K562 (cell line): Measurements from ENCODE around the gene C16orf74. TPM values are rescaled to one million over a fixed set of nuclear protein-coding genes. Genes with fewer than 3 reads are reported as not detected.

Source experiments
- CCNT2 ChIP-seq: IDR thresholded peaks from 2 replicates; pipeline ENCODE4 v1.6.1; 2011; ENCODE audit warnings: borderline replicate concordance, low read depth, mild to moderate bottlenecking, moderate library complexity, mixed read lengths, low read length; ENCODE audit not compliant: insufficient read length; ENCODE audit errors: extremely low read depth
- FOXP4 ChIP-seq: sonication (generic); formaldehyde crosslinking; IDR thresholded peaks from 2 replicates; pipeline ENCODE4 v1.8.0; 2022; ENCODE audit warnings: mild to moderate bottlenecking, missing genetic modification reagents, borderline replicate concordance
- HDAC6 ChIP-seq: IDR thresholded peaks from 2 replicates; pipeline ENCODE4 v1.6.1; 2012; ENCODE audit warnings: low read depth, mild to moderate bottlenecking, control low read depth, inconsistent platforms, low read length, moderate library complexity
- HNRNPLL ChIP-seq: fragments of 200-400 bp; formaldehyde crosslinking; IDR thresholded peaks from 2 replicates; pipeline ENCODE4 v1.6.1; 2017; ENCODE audit warnings: low read length, low read depth, mild to moderate bottlenecking; ENCODE audit not compliant: poor library complexity, severe bottlenecking
- KAT8 ChIP-seq: fragments of 450-650 bp; IDR thresholded peaks from 2 replicates; pipeline ENCODE4 v1.6.1; 2016; ENCODE audit warnings: low read depth, mild to moderate bottlenecking
- MAFG ChIP-seq: fragments of 450-650 bp; conservative IDR thresholded peaks from 2 replicates; pipeline ENCODE4 v1.6.1; 2016; ENCODE audit warnings: missing genetic modification characterization, missing compliant biosample characterization
- MAZ ChIP-seq, 2 experiments: fragments of 450-650 bp in 1 of 2; sonication (generic) in 1 of 2; formaldehyde crosslinking; IDR thresholded peaks in 1 of 2; conservative IDR thresholded peaks in 1 of 2; 2 replicates each; pipeline versions ENCODE4 v1.4.0 to v1.5.0; 2020; ENCODE audit warnings: mild to moderate bottlenecking in 1 of 2, missing genetic modification reagents in 1 of 2
- MCM2 ChIP-seq: fragments of 450-650 bp; IDR thresholded peaks from 2 replicates; pipeline ENCODE4 v1.6.1; 2017; ENCODE audit warnings: low read depth, mild to moderate bottlenecking
- NFRKB ChIP-seq: fragments of 450-650 bp; IDR thresholded peaks from 2 replicates; pipeline ENCODE4 v1.6.1; 2016; ENCODE audit warnings: low read depth
- POLR2AphosphoS5 ChIP-seq: IDR thresholded peaks from 2 replicates; pipeline ENCODE4 v1.6.1; 2011; ENCODE audit warnings: mild to moderate bottlenecking, low read depth, low read length, moderate library complexity; ENCODE audit not compliant: control insufficient read depth, insufficient read depth
- POLR2B ChIP-seq: fragments of 450-650 bp; IDR thresholded peaks from 2 replicates; pipeline ENCODE4 v1.6.1; 2018; ENCODE audit warnings: low read depth; ENCODE audit not compliant: partially characterized antibody
- SNIP1 ChIP-seq: fragments of 450-650 bp; IDR thresholded peaks from 2 replicates; pipeline ENCODE4 v1.7.1; 2017; ENCODE audit warnings: low read depth, mild to moderate bottlenecking
- SRF ChIP-seq, 2 experiments: fragments of 250-450, 450-650 bp in 1 of 2; sonication (Bioruptor Pico) in 1 of 2; sonication (generic) in 1 of 2; formaldehyde crosslinking; IDR thresholded peaks; 2 replicates each; pipeline versions ENCODE4 v1.5.0 to v1.5.1; 2020 to 2022; ENCODE audit warnings: mild to moderate bottlenecking in 1 of 2, missing genetic modification reagents in 1 of 2
- SRSF3 ChIP-seq: fragments of 200-400 bp; formaldehyde crosslinking; IDR thresholded peaks from 2 replicates; pipeline ENCODE4 v1.6.1; 2016; ENCODE audit warnings: mild to moderate bottlenecking, low read length, moderate library complexity; ENCODE audit not compliant: insufficient read depth
- SUPT5H ChIP-seq: fragments of 450-650 bp; IDR thresholded peaks from 2 replicates; pipeline ENCODE4 v1.6.1; 2016
- U2AF1 ChIP-seq: fragments of 200-400 bp; formaldehyde crosslinking; optimal IDR thresholded peaks from 2 replicates; pipeline ENCODE3; 2017; ENCODE audit warnings: mild to moderate bottlenecking, low read depth, low read length, moderate library complexity
- YY1 ChIP-seq, 3 experiments: IDR thresholded peaks; 2 replicates each; pipeline ENCODE4 v1.6.1; 2011; ENCODE audit warnings: low read length in 2 of 3, mild to moderate bottlenecking in 2 of 3, moderate library complexity in 2 of 3, borderline replicate concordance in 1 of 3, control low read depth in 1 of 3, low read depth in 1 of 3; ENCODE audit not compliant: insufficient read depth in 3 of 3, insufficient replicate concordance in 2 of 3, control insufficient read depth in 1 of 3, insufficient read length in 1 of 3; ENCODE audit errors: extremely low read depth in 1 of 3
- ZC3H11A ChIP-seq: IDR thresholded peaks from 2 replicates; pipeline ENCODE4 v1.6.1; 2012; ENCODE audit warnings: low read depth, low read length, improper control_type of control experiment
- ZNF766 ChIP-seq: fragments of 200-800 bp; sonication (Bioruptor generic); conservative IDR thresholded peaks from 2 replicates; pipeline ENCODE4 v1.6.1; 2016; ENCODE audit warnings: missing genetic modification characterization, missing compliant biosample characterization
- polyA plus RNA-seq, 8 experiments: library from polyadenylated mRNA; depleted of rRNA in 4 of 8; stranded (reverse) in 5 of 8; unstranded in 3 of 8; fragments of >200 nt; fragmentation: Nextera tagmentation in 2 of 8; fragmentation: Illumina TruSeq in 1 of 8; extraction: Ambion mirVana in 2 of 8; extraction: Trizol in 1 of 8; gene quantifications; 2 replicates each; pipeline versions ENCODE4 v1.2.1 to v1.2.3, GENCODE V29; 2011 to 2014; ENCODE audit warnings: inconsistent platforms in 1 of 8, missing spikeins in 1 of 8
- total RNA-seq, 7 experiments: library from RNA; depleted of rRNA in 6 of 7; stranded (reverse); fragments of >200 nt in 6 of 7; fragmentation: Illumina TruSeq in 2 of 7; extraction: Trizol in 2 of 7; gene quantifications; 2 replicates each; pipeline versions ENCODE4 v1.2.1 to v1.2.3, GENCODE V29; 2011 to 2021; ENCODE audit warnings: low replicate concordance in 1 of 7
- TF ChIP-seq, protein P1 (sequence below): fragments of 450-650 bp; IDR thresholded peaks from 2 replicates; pipeline ENCODE4 v1.6.1; 2017; ENCODE audit warnings: mild to moderate bottlenecking, moderate library complexity
- TF ChIP-seq, protein P2 (sequence below): fragments of 200-400 bp; formaldehyde crosslinking; IDR thresholded peaks from 2 replicates; pipeline ENCODE4 v1.6.1; 2017; ENCODE audit warnings: mild to moderate bottlenecking, low read depth, low read length, moderate library complexity

Gene C16orf74
- total and polyA plus RNA-seq, 9 of the 15 experiments (the other 6 are each of a cell fraction or from before 2014, with no cell fraction given) = not detected

DNA sequence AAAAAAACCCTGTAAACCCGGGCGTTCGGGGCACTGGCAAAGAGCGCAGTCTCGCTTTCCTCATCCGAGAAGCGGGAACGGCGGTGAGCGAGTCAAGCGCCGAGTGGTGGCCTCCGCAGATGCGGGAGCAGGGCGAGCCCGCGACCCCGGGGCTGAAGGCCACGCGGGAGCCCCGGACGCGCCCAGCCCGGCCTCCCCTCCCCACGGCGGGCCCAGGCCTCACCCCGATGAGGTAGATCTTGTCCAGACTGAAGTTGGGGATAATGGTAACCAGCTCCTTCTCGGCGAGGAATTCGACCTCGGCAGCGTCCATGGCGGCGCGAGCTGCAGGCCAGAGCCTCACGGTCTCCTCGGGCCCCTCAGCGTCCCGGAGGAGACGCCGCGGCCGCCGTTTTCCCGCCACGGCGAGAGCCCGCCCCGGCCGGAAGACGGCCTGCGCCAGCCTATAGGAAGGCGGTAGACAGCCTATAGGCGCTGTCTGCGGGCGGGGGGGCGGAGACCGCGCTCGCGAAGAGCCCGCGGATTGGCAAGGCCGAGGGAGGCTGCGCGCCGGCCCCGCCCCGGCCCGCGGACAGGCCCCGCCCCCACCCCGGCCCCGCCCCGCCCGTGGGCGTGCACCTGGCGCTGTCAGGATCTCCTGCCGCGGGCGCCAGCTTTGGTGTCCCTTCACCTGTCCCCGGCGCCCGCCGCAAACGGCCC lies 62.2 kb downstream of the C16orf74 start, which contains the start of gene GINS2 (continued):
- TF ChIP-seq ZNF766 (CRISPR knock-in tag) (no peak), SNIP1 (no peak), SUPT5H (peak; percentile 72), NFRKB (0 out of 2 replicates have a peak, but pooled peaks have one; percentile 44), U2AF1 (peak; percentile 83), SRF (CRISPR knock-in tag; IDR thresholded peaks at IDR 0.05) (peak in 1 of 2 experiments; percentile 60; a peak in 2 of 4 replicates), YY1 (IDR thresholded peaks at IDR 0.05; ENCODE audit: borderline replicate concordance in 1 of 3, control insufficient read depth in 1 of 3, extremely low read depth in 1 of 3, insufficient read depth in 3 of 3, insufficient read length in 1 of 3, insufficient replicate concordance in 2 of 3, low read depth in 1 of 3, low read length in 2 of 3) (peak; percentile 38 to 83 (median 65)), POLR2AphosphoS5 (peak; percentile 60; the same call in 1 of the 2 replicates), KAT8 (no peak), FOXP4 (CRISPR knock-in tag) (no peak), MAZ (CRISPR knock-in tag; conservative IDR thresholded peaks at IDR 0.05 in 1 of 2, IDR thresholded peaks at IDR 0.05 in 1 of 2) (peak; percentile 27 to 71; a peak in 3 of 4 replicates), CCNT2 (peak; percentile 38), POLR2B (peak; percentile 63), MCM2 (no peak), ZC3H11A (no peak), SRSF3 (no peak), HDAC6 (no peak), HNRNPLL (peak; percentile 49), MAFG (tag) (no peak)
- TF ChIP-seq, protein P1, sequence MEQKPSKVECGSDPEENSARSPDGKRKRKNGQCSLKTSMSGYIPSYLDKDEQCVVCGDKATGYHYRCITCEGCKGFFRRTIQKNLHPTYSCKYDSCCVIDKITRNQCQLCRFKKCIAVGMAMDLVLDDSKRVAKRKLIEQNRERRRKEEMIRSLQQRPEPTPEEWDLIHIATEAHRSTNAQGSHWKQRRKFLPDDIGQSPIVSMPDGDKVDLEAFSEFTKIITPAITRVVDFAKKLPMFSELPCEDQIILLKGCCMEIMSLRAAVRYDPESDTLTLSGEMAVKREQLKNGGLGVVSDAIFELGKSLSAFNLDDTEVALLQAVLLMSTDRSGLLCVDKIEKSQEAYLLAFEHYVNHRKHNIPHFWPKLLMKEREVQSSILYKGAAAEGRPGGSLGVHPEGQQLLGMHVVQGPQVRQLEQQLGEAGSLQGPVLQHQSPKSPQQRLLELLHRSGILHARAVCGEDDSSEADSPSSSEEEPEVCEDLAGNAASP = no peak
- TF ChIP-seq, protein P2, sequence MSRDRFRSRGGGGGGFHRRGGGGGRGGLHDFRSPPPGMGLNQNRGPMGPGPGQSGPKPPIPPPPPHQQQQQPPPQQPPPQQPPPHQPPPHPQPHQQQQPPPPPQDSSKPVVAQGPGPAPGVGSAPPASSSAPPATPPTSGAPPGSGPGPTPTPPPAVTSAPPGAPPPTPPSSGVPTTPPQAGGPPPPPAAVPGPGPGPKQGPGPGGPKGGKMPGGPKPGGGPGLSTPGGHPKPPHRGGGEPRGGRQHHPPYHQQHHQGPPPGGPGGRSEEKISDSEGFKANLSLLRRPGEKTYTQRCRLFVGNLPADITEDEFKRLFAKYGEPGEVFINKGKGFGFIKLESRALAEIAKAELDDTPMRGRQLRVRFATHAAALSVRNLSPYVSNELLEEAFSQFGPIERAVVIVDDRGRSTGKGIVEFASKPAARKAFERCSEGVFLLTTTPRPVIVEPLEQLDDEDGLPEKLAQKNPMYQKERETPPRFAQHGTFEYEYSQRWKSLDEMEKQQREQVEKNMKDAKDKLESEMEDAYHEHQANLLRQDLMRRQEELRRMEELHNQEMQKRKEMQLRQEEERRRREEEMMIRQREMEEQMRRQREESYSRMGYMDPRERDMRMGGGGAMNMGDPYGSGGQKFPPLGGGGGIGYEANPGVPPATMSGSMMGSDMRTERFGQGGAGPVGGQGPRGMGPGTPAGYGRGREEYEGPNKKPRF = no peak
